Right hindlimb (tissue), 1 donor: ENCODE measurements around the gene ZBED1.
"Not testable (repeated sequence)": the region's sequence is repeated elsewhere in the genome, so short reads cannot be mapped to it uniquely, and the experiment has no call there.

Source experiments
- DNase-seq: peaks from one replicate; pipeline ENCODE4 v3.0.0-alpha.2; 2018

The ZBED1 gene

GRCh38 chrX:2500803-2501558 is at the start of gene ZBED1, which contains the start of gene DHRSX:
Gene ZBED1 (minus strand): TSS chrX:2500976. CDS start chrX:2490719, 10,257 bp downstream.
Gene DHRSX (minus strand): TSS chrX:2500976. CDS start chrX:2500925, 51 bp downstream.
- DNase-seq = no peak

- DNase-seq = no peak
These were observed 49.1 kb upstream of the ZBED1 start for GRCh38 chrX:2549876-2550275.

- no peak for DNase-seq
These were observed 48.1 kb upstream of the ZBED1 start for GRCh38 chrX:2548711-2549423.

DNA sequence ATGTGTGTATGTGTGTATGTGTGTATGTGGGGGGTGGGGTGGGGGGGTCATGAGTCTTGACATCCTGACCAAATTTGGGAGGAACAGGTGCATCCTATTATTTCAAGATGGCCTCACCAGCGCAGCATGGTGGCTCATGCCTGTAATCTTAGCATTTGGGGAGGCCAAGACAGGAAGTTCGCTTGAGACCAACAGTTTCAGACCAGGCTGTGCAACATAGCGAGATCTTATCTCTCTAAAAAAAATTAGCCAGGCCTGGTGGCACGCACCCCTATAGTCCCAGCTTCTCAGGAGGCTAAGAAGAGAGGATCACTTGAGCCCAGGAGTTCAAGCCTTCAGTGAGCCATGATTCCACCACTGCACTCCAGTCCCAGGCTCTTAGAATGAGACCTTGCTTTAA is 47.0 kb upstream of the ZBED1 start:
- no peak for DNase-seq

- no peak for DNase-seq
These were observed 45.7 kb upstream of the ZBED1 start for GRCh38 chrX:2546496-2546895.

- no peak for DNase-seq
These were observed 44.4 kb upstream of the ZBED1 start for GRCh38 chrX:2545144-2545543.

DNA sequence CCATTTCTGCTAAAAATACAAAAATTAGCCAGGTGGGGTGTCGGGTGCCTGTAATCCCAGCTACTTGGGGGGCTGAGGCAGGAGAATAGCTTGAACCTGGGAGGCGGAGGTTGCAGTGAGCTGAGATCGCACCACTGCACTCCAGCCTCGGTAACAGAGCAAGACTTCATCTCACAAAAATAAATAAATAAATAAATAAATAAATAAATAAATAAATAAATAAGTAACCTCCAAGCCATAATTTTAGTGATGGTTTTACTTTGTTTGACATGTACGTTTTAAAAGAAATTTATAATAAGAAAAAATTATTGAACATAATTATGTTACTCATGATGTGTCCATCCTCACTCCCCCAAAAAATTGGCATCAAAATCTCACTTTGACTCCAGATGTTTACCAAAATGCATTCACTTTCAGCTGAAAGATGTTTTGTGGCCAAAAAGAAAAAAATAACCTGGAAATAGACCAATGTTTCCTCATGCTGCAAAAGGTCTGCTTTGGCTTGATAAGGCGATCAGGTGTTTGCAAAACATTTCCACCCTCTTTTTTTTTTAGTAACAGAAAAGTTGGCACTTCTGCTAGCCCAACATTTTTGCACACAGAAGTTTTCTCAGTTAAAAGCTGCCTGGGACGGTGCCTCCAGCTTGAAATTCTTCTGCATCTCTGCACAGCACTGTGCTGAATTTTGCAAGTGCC is 42.2 kb upstream of the ZBED1 start:
- peak; percentile 27 for DNase-seq

DNA sequence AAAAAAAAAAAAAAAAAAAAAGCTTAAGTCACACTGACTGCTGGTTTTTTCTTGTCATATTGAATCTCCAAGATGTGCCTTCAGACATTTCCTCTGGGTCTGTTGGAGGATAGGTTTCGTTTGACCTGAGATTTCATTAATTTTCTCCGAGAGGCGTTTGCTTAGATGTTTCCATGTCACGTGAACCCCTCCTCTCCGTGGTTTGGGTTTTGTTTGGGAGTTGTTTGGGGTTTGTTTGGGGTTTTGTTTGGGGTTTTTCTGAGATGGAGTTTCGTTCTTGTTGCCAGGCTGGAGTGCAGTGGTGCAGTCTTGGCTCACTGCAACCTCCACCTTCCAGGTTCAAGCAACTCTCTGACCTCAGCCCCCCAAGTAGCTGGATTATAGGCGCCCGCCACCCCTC is 40.8 kb upstream of the ZBED1 start:
- no peak for DNase-seq

GRCh38 chrX:2540426-2540947 is 39.7 kb upstream of the ZBED1 start:
- no peak for DNase-seq

DNA sequence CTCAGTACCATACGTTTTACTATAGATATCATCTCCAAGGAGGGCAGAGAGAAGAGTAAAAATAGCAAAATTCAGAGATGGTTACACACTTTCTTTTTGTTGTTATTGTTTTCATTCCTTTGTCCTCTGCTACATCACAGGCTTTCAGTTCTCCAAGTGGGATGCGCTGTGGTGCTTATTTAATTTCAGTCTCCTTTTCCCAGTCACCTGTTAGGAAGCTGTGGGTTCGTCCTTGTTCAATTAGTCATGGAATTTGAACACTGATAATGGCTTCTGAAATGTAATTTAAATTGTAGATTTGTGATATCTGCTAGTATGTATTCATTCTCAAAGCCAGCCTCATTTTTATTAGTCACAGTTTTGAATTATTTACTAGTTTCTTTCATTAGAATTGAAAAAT is 38.8 kb upstream of the ZBED1 start:
- DNase-seq = no peak

DNA sequence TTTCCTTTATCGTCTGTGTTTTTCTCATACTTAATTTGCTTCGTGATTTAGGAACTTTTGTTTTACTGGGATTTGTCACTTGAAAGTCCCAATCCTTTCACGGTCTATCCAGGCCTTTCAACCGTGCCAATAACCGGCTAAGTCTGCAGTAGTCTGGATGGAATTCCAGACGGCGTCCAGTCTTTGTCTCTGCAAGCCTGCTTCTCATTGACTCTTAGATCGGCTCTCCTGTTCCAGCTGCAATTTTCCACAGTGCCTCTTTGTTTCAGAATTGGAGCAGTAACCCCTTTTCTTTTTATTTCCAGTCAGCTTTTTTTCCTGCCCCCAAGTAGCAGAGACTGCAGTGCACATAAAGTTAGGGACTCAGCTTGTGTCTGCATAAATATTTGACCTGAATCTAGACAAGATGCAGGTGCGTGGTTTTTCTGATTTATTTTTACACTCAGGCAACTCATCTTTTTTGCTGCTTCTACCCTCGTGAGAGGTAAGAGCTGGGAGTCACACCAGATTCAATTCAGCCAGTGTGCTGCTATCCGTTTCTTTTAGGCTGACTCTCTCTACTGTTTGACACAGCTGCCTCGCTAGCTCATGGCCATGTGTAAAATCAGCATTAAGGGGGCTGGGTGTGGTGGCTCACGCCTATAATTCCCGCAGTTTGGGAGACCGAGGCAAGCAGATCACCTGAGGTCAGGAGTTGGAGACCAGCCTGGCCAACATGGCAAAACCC is 37.4 kb upstream of the ZBED1 start:
- DNase-seq = peak; percentile 69

DNA sequence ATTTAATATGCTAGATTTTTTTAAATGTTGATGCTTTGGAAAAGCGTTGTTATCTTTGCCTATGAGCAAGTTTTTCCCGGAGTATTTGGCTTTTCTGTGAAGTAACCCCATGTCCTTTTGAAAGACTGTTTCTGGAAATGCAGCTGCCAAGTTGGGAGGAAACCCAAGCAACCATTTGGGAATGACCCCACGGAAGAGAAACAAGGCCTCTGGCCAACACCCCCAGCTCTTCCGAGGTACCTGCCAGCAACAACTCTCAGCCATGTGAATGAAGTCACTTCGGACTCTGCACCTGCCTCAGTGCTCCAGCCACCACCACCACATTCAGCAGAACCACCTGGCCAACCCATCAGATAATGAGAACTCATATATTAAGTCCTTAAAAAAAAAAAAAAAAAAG is 36.2 kb upstream of the ZBED1 start:
- DNase-seq = peak; percentile 65

GRCh38 chrX:2536141-2536540 is 35.4 kb upstream of the ZBED1 start:
- DNase-seq = no peak

DNA sequence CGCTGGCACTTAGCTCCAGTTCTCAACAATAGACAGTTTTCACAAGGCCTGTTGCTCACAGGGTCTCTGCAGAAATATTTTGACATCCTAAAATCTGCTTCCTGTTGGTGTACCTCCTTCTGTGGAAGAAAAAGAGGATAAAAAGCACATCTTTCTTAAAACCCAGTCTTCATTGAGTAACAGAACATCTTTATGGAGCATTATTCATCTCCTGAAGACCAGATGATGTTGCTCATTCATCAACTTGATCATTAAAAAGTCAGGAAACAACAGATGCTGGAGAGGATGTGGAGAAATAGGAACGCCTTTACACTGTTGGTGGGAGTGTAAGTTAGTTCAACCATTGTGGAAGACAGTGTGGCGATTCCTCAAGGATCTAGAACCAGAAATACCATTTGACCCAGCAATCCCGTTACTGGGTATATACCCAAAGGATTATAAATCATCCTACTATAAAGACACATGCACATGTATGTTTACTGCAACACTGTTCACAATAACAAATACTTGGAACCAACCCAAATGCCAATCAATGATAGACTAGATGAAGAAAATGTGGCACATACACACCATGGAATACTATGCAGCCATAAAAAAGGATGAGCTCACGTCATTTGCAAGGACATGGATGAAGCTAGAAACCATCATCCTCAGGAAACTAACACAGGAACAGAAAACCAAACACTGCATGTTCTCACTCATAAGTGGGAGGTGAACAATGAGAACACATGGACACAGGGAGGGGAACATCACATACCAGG is 33.7 kb upstream of the ZBED1 start:
- DNase-seq = not testable (repeated sequence)

- no peak for DNase-seq
These were observed 32.6 kb upstream of the ZBED1 start for GRCh38 chrX:2533424-2533823.

- no peak for DNase-seq
These were observed 25.6 kb upstream of the ZBED1 start for GRCh38 chrX:2526390-2526789.

GRCh38 chrX:2523911-2524310 is 23.1 kb upstream of the ZBED1 start:
- no peak for DNase-seq

DNA sequence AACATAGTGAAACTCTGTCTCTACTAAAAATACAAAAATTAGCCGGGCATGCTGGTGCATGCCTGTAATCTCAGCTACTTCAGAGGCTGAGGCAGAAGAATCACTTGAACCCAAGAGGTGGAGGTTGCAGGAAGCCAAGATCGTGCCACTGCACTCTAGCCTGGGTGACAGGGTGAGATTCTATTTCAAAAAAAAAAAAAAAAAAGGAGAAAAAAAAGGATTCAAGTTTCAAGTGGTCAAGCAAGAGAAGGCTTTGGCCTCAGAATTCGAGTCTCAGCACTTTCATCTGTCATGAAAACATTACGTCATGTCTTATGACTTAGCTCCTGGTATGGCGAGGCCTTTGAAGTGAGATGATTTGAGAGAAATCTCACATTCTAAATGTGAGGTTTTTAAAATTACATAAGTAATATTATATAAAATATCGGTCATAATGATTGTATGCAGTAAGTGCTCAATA is 21.2 kb upstream of the ZBED1 start:
- no peak for DNase-seq

GRCh38 chrX:2521092-2521926 is 20.5 kb upstream of the ZBED1 start:
- DNase-seq = peak; percentile 48

DNA sequence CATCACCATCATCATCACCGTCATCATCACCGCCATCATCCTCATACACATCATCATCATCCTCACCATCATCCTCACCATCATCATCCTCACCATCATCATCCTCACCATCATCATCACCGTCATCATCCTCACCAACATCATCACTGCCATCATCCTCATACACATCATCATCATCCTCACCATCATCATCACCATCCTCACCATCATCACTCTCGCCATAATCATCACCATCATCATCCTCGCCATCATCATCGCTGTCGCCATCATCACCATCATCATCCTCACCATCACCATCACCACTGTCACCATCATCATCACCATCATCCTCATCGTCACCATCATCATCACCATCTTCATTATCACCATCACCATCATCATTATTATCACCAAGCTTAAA is 19.8 kb upstream of the ZBED1 start:
- no peak for DNase-seq

GRCh38 chrX:2519638-2520037 is 18.9 kb upstream of the ZBED1 start:
- DNase-seq = not testable (repeated sequence)
